Liver (tissue), 9 donors: ENCODE measurements around the gene MAN1A2. TPM values are rescaled to one million over a fixed set of nuclear protein-coding genes. Genes with fewer than 3 reads are reported as not detected.

ENCODE experiments used
- DNase-seq: peaks from one replicate; pipeline ENCODE4 v3.0.0-alpha.2; 2017; ENCODE audit warnings: low spot score
- H3K27ac ChIP-seq, 2 donors: one replicate each; pipeline ENCODE4 v1.7.0; 2013; ENCODE audit warnings: inconsistent platforms in 2 of 2, low read length in 2 of 2, control low read depth in 1 of 2, low read depth in 1 of 2, mild to moderate bottlenecking in 1 of 2
- H3K27me3 ChIP-seq, 4 donors: one replicate each; pipeline versions ENCODE4 v1.6.1 to v1.7.0; 2013; ENCODE audit warnings: low read length in 3 of 4, inconsistent platforms in 1 of 4, mild to moderate bottlenecking in 1 of 4, moderate library complexity in 1 of 4; ENCODE audit not compliant: control insufficient read depth in 4 of 4, insufficient read depth in 4 of 4
- H3K36me3 ChIP-seq, 4 donors: one replicate each; pipeline versions ENCODE4 v1.6.1 to v1.7.0; 2013; ENCODE audit warnings: low read length in 3 of 4, mild to moderate bottlenecking in 3 of 4, low read depth in 1 of 4, moderate library complexity in 1 of 4; ENCODE audit not compliant: control insufficient read depth in 4 of 4, insufficient read depth in 3 of 4
- H3K4me1 ChIP-seq, 4 donors: one replicate each; pipeline versions ENCODE4 v1.6.1 to v1.7.0; 2013; ENCODE audit warnings: low read length in 3 of 4, mild to moderate bottlenecking in 3 of 4, moderate library complexity in 1 of 4; ENCODE audit not compliant: control insufficient read depth in 4 of 4, insufficient read depth in 4 of 4
- H3K4me3 ChIP-seq, 3 donors: one replicate each; pipeline versions ENCODE4 v1.6.1 to v1.7.0; 2013; ENCODE audit warnings: low read length in 3 of 3, control low read depth in 1 of 3, low read depth in 1 of 3, mild to moderate bottlenecking in 1 of 3
- H3K9ac ChIP-seq, 2 donors: one replicate each; pipeline ENCODE4 v1.7.0; 2013; ENCODE audit warnings: low read length in 2 of 2, mild to moderate bottlenecking in 2 of 2, moderate library complexity in 2 of 2, control low read depth in 1 of 2, low read depth in 1 of 2
- H3K9me3 ChIP-seq, 4 donors: one replicate each; pipeline versions ENCODE4 v1.6.1 to v1.7.0; 2013; ENCODE audit warnings: low read length in 3 of 4; ENCODE audit not compliant: control insufficient read depth in 4 of 4
- ATF3 ChIP-seq: IDR thresholded peaks from 2 replicates; pipeline ENCODE4 v1.6.1; 2016; ENCODE audit warnings: antibody characterized with exemption
- CTCF ChIP-seq: fragments of 150-350 bp; IDR thresholded peaks from 2 replicates; pipeline ENCODE4 v1.5.1; 2017; ENCODE audit warnings: improper control_type of control experiment, low read depth, low read length; ENCODE audit not compliant: missing input control
- EGR1 ChIP-seq, 2 donors: IDR thresholded peaks; 2 replicates each; pipeline ENCODE4 v1.6.1; 2016 to 2018; ENCODE audit warnings: antibody characterized with exemption in 2 of 2, low read depth in 2 of 2
- FOXA1 ChIP-seq: IDR thresholded peaks from 2 replicates; pipeline ENCODE4 v1.6.1; 2016; ENCODE audit warnings: antibody characterized with exemption
- FOXA2 ChIP-seq: IDR thresholded peaks from 2 replicates; pipeline ENCODE4 v1.6.1; 2016; ENCODE audit warnings: antibody characterized with exemption
- GABPA ChIP-seq, 2 donors: IDR thresholded peaks in 1 of 2; conservative IDR thresholded peaks in 1 of 2; 2 replicates each; pipeline ENCODE4 v1.6.1; 2016; ENCODE audit warnings: antibody characterized with exemption in 2 of 2, mild to moderate bottlenecking in 1 of 2, moderate library complexity in 1 of 2
- HNF4A ChIP-seq, 2 donors: conservative IDR thresholded peaks; 2 replicates each; pipeline ENCODE4 v1.6.1; 2016; ENCODE audit warnings: antibody characterized with exemption in 2 of 2, mild to moderate bottlenecking in 2 of 2
- HNF4G ChIP-seq: IDR thresholded peaks from 2 replicates; pipeline ENCODE4 v1.6.1; 2016; ENCODE audit warnings: antibody characterized with exemption
- JUND ChIP-seq, 2 donors: IDR thresholded peaks; 2 replicates each; pipeline ENCODE4 v1.6.1; 2016; ENCODE audit warnings: antibody characterized with exemption in 2 of 2
- MAX ChIP-seq: IDR thresholded peaks from 2 replicates; pipeline ENCODE4 v1.6.1; 2016; ENCODE audit warnings: antibody characterized with exemption
- NR2F2 ChIP-seq: IDR thresholded peaks from 2 replicates; pipeline ENCODE4 v1.6.1; 2016; ENCODE audit warnings: antibody characterized with exemption
- RAD21 ChIP-seq, 2 donors: IDR thresholded peaks; 2 replicates each; pipeline ENCODE4 v1.6.1; 2016; ENCODE audit warnings: antibody characterized with exemption in 2 of 2, mild to moderate bottlenecking in 2 of 2
- RXRA ChIP-seq, 2 donors: IDR thresholded peaks; 2 replicates each; pipeline ENCODE4 v1.6.1; 2017 to 2018; ENCODE audit warnings: antibody characterized with exemption in 2 of 2, mild to moderate bottlenecking in 1 of 2
- SP1 ChIP-seq: IDR thresholded peaks from 2 replicates; pipeline ENCODE4 v1.6.1; 2018; ENCODE audit warnings: antibody characterized with exemption, mild to moderate bottlenecking
- TAF1 ChIP-seq: conservative IDR thresholded peaks from 2 replicates; pipeline ENCODE4 v1.6.1; 2016; ENCODE audit warnings: antibody characterized with exemption, mild to moderate bottlenecking
- YY1 ChIP-seq: IDR thresholded peaks from 2 replicates; pipeline ENCODE4 v1.6.1; 2016; ENCODE audit warnings: antibody characterized with exemption, mild to moderate bottlenecking
- WGBS: extraction: QIAGEN DNeasy Blood & Tissue Kit; methylation state at CpG from one replicate; pipeline ENCODE4 v1.1.7; 2013; 5-methylcytosine and 5-hydroxymethylcytosine counted together
- polyA plus RNA-seq, 2 donors: library from polyadenylated mRNA; stranded (reverse) in 1 of 2; unstranded in 1 of 2; fragments of 200-250 nt in 1 of 2; fragments of >200 nt in 1 of 2; fragmentation: Nextera tagmentation in 1 of 2; extraction: Ambion mirVana in 1 of 2; gene quantifications; one replicate each; pipeline versions ENCODE4 v1.2.1 to v1.2.3, GENCODE V29; 2013 to 2015
- total RNA-seq, 2 donors: library from RNA; depleted of rRNA; stranded (reverse); fragments of >200 nt; gene quantifications; one replicate each; pipeline ENCODE4 v1.2.3, GENCODE V29; 2014
- TF ChIP-seq, protein P1 (sequence below): IDR thresholded peaks from 2 replicates; pipeline ENCODE4 v1.6.1; 2016; ENCODE audit warnings: antibody characterized with exemption
- TF ChIP-seq, protein P2 (sequence below): IDR thresholded peaks from 2 replicates; pipeline ENCODE4 v1.6.1; 2016; ENCODE audit warnings: antibody characterized with exemption, mild to moderate bottlenecking
- donor health status: healthy.
- donor health status: healthy.
- donor health status: healthy.
- donor health status: healthy.
- donor health status: healthy.

MAN1A2 gene
- total and polyA plus RNA-seq, 4 donors, result 10.9 to 58.7 (median 25.1) TPM

- Histone ChIP-seq H3K9ac (no peak overlapping the region), H3K9me3 (no peaks in the 10 kb centered on the region), H3K4me1 (peaks cover 3 to 18% (median 10%) of the 10 kb centered on the region in 4 donors), H3K27me3 (no peaks in the 10 kb centered on the region), H3K36me3 (no peaks in the 10 kb centered on the region), H3K4me3 (no peak overlapping the region), H3K27ac (no peak overlapping the region)
- TF ChIP-seq JUND (IDR thresholded peaks at IDR 0.05) (no peak), MAX (no peak), YY1 (no peak), FOXA1 (no peak), RAD21 (IDR thresholded peaks at IDR 0.05) (no peak), ATF3 (no peak), HNF4A (conservative IDR thresholded peaks at IDR 0.05) (no peak), SP1 (no peak), RXRA (IDR thresholded peaks at IDR 0.05) (no peak), TAF1 (no peak), HNF4G (no peak), EGR1 (IDR thresholded peaks at IDR 0.05; ENCODE audit: low read depth in 2 of 2) (no peak), NR2F2 (no peak), CTCF (no peak)
- DNase-seq, result no peak
These were observed 164.0 kb downstream of the MAN1A2 start for GRCh38 chr1:117531222-117531621.

GRCh38 chr1:117534995-117535467 is 167.8 kb downstream of the MAN1A2 start:
- no peak overlapping the region for H3K9ac ChIP-seq
- no peaks in the 10 kb centered on the region for H3K36me3 ChIP-seq
- no peak overlapping the region for H3K27ac ChIP-seq
- H3K27me3 ChIP-seq, result no peaks in the 10 kb centered on the region
- H3K4me1 ChIP-seq, result peaks cover 0 to 3% (median 1%) of the 10 kb centered on the region in 4 donors
- H3K9me3 ChIP-seq, result no peaks in the 10 kb centered on the region
- 9% methylated on average over 6 of the region's 6 CpGs for WGBS
- TF ChIP-seq, protein P1, sequence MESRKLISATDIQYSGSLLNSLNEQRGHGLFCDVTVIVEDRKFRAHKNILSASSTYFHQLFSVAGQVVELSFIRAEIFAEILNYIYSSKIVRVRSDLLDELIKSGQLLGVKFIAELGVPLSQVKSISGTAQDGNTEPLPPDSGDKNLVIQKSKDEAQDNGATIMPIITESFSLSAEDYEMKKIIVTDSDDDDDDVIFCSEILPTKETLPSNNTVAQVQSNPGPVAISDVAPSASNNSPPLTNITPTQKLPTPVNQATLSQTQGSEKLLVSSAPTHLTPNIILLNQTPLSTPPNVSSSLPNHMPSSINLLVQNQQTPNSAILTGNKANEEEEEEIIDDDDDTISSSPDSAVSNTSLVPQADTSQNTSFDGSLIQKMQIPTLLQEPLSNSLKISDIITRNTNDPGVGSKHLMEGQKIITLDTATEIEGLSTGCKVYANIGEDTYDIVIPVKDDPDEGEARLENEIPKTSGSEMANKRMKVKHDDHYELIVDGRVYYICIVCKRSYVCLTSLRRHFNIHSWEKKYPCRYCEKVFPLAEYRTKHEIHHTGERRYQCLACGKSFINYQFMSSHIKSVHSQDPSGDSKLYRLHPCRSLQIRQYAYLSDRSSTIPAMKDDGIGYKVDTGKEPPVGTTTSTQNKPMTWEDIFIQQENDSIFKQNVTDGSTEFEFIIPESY, result no peak
- TF ChIP-seq ATF3 (peak; percentile 21), GABPA (IDR thresholded peaks at IDR 0.05 in 1 of 2, conservative IDR thresholded peaks at IDR 0.05 in 1 of 2) (no peak), NR2F2 (no peak), MAX (no peak), CTCF (peak; percentile 68), JUND (IDR thresholded peaks at IDR 0.05) (no peak), TAF1 (no peak), RAD21 (IDR thresholded peaks at IDR 0.05) (peak; percentile 82 to 87), RXRA (IDR thresholded peaks at IDR 0.05) (no peak), EGR1 (IDR thresholded peaks at IDR 0.05; ENCODE audit: low read depth in 2 of 2) (no peak), SP1 (no peak), FOXA2 (no peak), HNF4G (no peak), HNF4A (conservative IDR thresholded peaks at IDR 0.05) (peak in 1 of 2 donors; percentile 30), FOXA1 (no peak), YY1 (no peak)
- TF ChIP-seq, protein P2, sequence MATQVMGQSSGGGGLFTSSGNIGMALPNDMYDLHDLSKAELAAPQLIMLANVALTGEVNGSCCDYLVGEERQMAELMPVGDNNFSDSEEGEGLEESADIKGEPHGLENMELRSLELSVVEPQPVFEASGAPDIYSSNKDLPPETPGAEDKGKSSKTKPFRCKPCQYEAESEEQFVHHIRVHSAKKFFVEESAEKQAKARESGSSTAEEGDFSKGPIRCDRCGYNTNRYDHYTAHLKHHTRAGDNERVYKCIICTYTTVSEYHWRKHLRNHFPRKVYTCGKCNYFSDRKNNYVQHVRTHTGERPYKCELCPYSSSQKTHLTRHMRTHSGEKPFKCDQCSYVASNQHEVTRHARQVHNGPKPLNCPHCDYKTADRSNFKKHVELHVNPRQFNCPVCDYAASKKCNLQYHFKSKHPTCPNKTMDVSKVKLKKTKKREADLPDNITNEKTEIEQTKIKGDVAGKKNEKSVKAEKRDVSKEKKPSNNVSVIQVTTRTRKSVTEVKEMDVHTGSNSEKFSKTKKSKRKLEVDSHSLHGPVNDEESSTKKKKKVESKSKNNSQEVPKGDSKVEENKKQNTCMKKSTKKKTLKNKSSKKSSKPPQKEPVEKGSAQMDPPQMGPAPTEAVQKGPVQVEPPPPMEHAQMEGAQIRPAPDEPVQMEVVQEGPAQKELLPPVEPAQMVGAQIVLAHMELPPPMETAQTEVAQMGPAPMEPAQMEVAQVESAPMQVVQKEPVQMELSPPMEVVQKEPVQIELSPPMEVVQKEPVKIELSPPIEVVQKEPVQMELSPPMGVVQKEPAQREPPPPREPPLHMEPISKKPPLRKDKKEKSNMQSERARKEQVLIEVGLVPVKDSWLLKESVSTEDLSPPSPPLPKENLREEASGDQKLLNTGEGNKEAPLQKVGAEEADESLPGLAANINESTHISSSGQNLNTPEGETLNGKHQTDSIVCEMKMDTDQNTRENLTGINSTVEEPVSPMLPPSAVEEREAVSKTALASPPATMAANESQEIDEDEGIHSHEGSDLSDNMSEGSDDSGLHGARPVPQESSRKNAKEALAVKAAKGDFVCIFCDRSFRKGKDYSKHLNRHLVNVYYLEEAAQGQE, result no peak
- peak; percentile 44 for DNase-seq
- no peak overlapping the region for H3K4me3 ChIP-seq
